ENCODE results near the gene NARS2.

NARS2 gene

GRCh38 chr11:78476066-78476465 lies 98.6 kb downstream of the NARS2 start:
- TF ChIP-seq MAX (IDR thresholded peaks at IDR 0.05; ENCODE audit: low read depth, low read length) (no peak), POLR2A (IDR thresholded peaks at IDR 0.05; ENCODE audit: extremely low read depth, insufficient read length) (no peak), CTCF (IDR thresholded peaks at IDR 0.05; ENCODE audit: low read depth, low read length) (no peak), MYC (IDR thresholded peaks at IDR 0.05; ENCODE audit: low read depth, low read length) (no peak)
- no peak for DNase-seq (ENCODE audit: low read depth)
- no peak overlapping the region for H3K4me3 ChIP-seq (ENCODE audit: low read depth, low read length)

- no peak overlapping the region for H3K4me3 ChIP-seq (ENCODE audit: low read depth, low read length)
- TF ChIP-seq MAX (IDR thresholded peaks at IDR 0.05; ENCODE audit: low read depth, low read length) (no peak), MYC (IDR thresholded peaks at IDR 0.05; ENCODE audit: low read depth, low read length) (no peak), POLR2A (IDR thresholded peaks at IDR 0.05; ENCODE audit: extremely low read depth, insufficient read length) (no peak), CTCF (IDR thresholded peaks at IDR 0.05; ENCODE audit: low read depth, low read length) (no peak)
- no peak for DNase-seq (ENCODE audit: low read depth)
These were observed 100.2 kb downstream of the NARS2 start for GRCh38 chr11:78474451-78474850.

- H3K4me3 ChIP-seq (ENCODE audit: low read depth, low read length) = no peak overlapping the region
- no peak for TF ChIP-seq CTCF (IDR thresholded peaks at IDR 0.05; ENCODE audit: low read depth, low read length)
- DNase-seq (ENCODE audit: low read depth) = no peak
These were observed 101.8 kb downstream of the NARS2 start for GRCh38 chr11:78472905-78473304.

- TF ChIP-seq MYC (IDR thresholded peaks at IDR 0.05; ENCODE audit: low read depth, low read length) (no peak), CTCF (IDR thresholded peaks at IDR 0.05; ENCODE audit: low read depth, low read length) (no peak), MAX (IDR thresholded peaks at IDR 0.05; ENCODE audit: low read depth, low read length) (no peak), POLR2A (IDR thresholded peaks at IDR 0.05; ENCODE audit: extremely low read depth, insufficient read length) (no peak)
- no peak overlapping the region for H3K4me3 ChIP-seq (ENCODE audit: low read depth, low read length)
These were observed 102.3 kb downstream of the NARS2 start for GRCh38 chr11:78472382-78472781.

GRCh38 chr11:78470861-78471442 lies 103.7 kb downstream of the NARS2 start:
- H3K4me3 ChIP-seq (ENCODE audit: low read depth, low read length) = no peak overlapping the region
- DNase-seq (ENCODE audit: low read depth) = no peak
- TF ChIP-seq CTCF (IDR thresholded peaks at IDR 0.05; ENCODE audit: low read depth, low read length) = no peak
- no peak for TF ChIP-seq MYC (IDR thresholded peaks at IDR 0.05; ENCODE audit: low read depth, low read length)
- no peak for TF ChIP-seq MAX (IDR thresholded peaks at IDR 0.05; ENCODE audit: low read depth, low read length)
- no peak for TF ChIP-seq POLR2A (IDR thresholded peaks at IDR 0.05; ENCODE audit: extremely low read depth, insufficient read length)

More at GRCh38 chr11:78472382-78472781, 102.3 kb downstream of the NARS2 start:
- DNase-seq (ENCODE audit: low read depth) = no peak

- DNase-seq (ENCODE audit: low read depth) = no peak
- no peak overlapping the region for H3K4me3 ChIP-seq (ENCODE audit: low read depth, low read length)
- TF ChIP-seq CTCF (IDR thresholded peaks at IDR 0.05; ENCODE audit: low read depth, low read length) = no peak
- no peak for TF ChIP-seq MAX (IDR thresholded peaks at IDR 0.05; ENCODE audit: low read depth, low read length)
- no peak for TF ChIP-seq POLR2A (IDR thresholded peaks at IDR 0.05; ENCODE audit: extremely low read depth, insufficient read length)
- no peak for TF ChIP-seq MYC (IDR thresholded peaks at IDR 0.05; ENCODE audit: low read depth, low read length)
These were observed 104.8 kb downstream of the NARS2 start for GRCh38 chr11:78469896-78470295.

All from NB4 (cell line).